GM19025 (cell line): Measurements from ENCODE around the gene CHD9.

Source experiments
- ATAC-seq: cut with Tn5 transposase; IDR thresholded peaks from one replicate; pipeline ENCODE4 v1.9.1; 2021; ENCODE audit warnings: mild to moderate bottlenecking, low read depth, moderate library complexity; ENCODE audit not compliant: unreplicated experiment

The CHD9 gene

GRCh38 chr16:53092284-53092683 is 37.5 kb downstream of the CHD9 start:
- ATAC-seq, result no peak

- ATAC-seq, result no peak
Observed at GRCh38 chr16:53093162-53093744, 38.5 kb downstream of the CHD9 start.

- ATAC-seq, result peak; percentile 39
Observed at GRCh38 chr16:53094013-53094630, 39.3 kb downstream of the CHD9 start.

- ATAC-seq, result no peak
Observed at GRCh38 chr16:53097190-53097589, 42.4 kb downstream of the CHD9 start.

GRCh38 chr16:53098526-53099317 is 43.9 kb downstream of the CHD9 start:
- peak; percentile 53 for ATAC-seq

GRCh38 chr16:53099318-53100130 is 44.7 kb downstream of the CHD9 start:
- peak; percentile 53 for ATAC-seq

- ATAC-seq, result no peak
Observed at GRCh38 chr16:53100131-53100748, 45.4 kb downstream of the CHD9 start.

- ATAC-seq, result no peak
Observed at GRCh38 chr16:53100889-53101288, 46.1 kb downstream of the CHD9 start.

- ATAC-seq, result no peak
Observed at GRCh38 chr16:53103811-53104210, 49.0 kb downstream of the CHD9 start.

- no peak for ATAC-seq
Observed at GRCh38 chr16:53105565-53105964, 50.8 kb downstream of the CHD9 start.

- no peak for ATAC-seq
Observed at GRCh38 chr16:53111078-53111791, 56.4 kb downstream of the CHD9 start.

- ATAC-seq, result no peak
Observed at GRCh38 chr16:53112015-53112414, 57.2 kb downstream of the CHD9 start.

GRCh38 chr16:53115047-53115446 is 60.3 kb downstream of the CHD9 start:
- ATAC-seq, result no peak

- no peak for ATAC-seq
Observed at GRCh38 chr16:53115773-53116172, 61.0 kb downstream of the CHD9 start.

- no peak for ATAC-seq
Observed at GRCh38 chr16:53121043-53121620, 66.3 kb downstream of the CHD9 start.

- no peak for ATAC-seq
Observed at GRCh38 chr16:53121661-53122060, 66.9 kb downstream of the CHD9 start.

GRCh38 chr16:53123747-53124146 is 69.0 kb downstream of the CHD9 start:
- no peak for ATAC-seq

GRCh38 chr16:53126390-53126789 is 71.6 kb downstream of the CHD9 start:
- ATAC-seq, result no peak
